DMS79 treated with DMSO at 0.1 percent for 48 hours (cell line): ENCODE measurements around the gene RAD51B.
A peak's percentile ranks its signal among the peaks of the same experiment; 100 is the strongest.

Experiments used
- DNase-seq: peaks from one replicate; lab custom pipeline; 2025; lab: John Stamatoyannopoulos, UW

Gene RAD51B

GRCh38 chr14:68634332-68634731 is 814.8 kb downstream of the RAD51B start:
- DNase-seq = no peak

GRCh38 chr14:68634874-68635595 is 815.5 kb downstream of the RAD51B start:
- DNase-seq = no peak

- DNase-seq = no peak
Measured at GRCh38 chr14:68636597-68636996, 817.0 kb downstream of the RAD51B start.

GRCh38 chr14:68637106-68638021 is 817.8 kb downstream of the RAD51B start:
- DNase-seq = peak; percentile 65

- no peak for DNase-seq
Measured at GRCh38 chr14:68638141-68638999, 818.8 kb downstream of the RAD51B start.

- DNase-seq = no peak
Measured at GRCh38 chr14:68639000-68639757, 819.6 kb downstream of the RAD51B start.

- DNase-seq = no peak
Measured at GRCh38 chr14:68639758-68640574, 820.4 kb downstream of the RAD51B start.

- DNase-seq = no peak
Measured at GRCh38 chr14:68643673-68644072, 824.1 kb downstream of the RAD51B start.

- no peak for DNase-seq
Measured at GRCh38 chr14:68644101-68644500, 824.5 kb downstream of the RAD51B start.

GRCh38 chr14:68645371-68645770 is 825.8 kb downstream of the RAD51B start:
- no peak for DNase-seq

GRCh38 chr14:68649476-68650189 is 830.1 kb downstream of the RAD51B start:
- DNase-seq = no peak

- no peak for DNase-seq
Measured at GRCh38 chr14:68650404-68650994, 830.9 kb downstream of the RAD51B start.

- no peak for DNase-seq
Measured at GRCh38 chr14:68651075-68651474, 831.5 kb downstream of the RAD51B start.

- no peak for DNase-seq
Measured at GRCh38 chr14:68651652-68652432, 832.3 kb downstream of the RAD51B start.

GRCh38 chr14:68652433-68652690 is 832.8 kb downstream of the RAD51B start:
- no peak for DNase-seq

- no peak for DNase-seq
Measured at GRCh38 chr14:68653108-68653507, 833.5 kb downstream of the RAD51B start.

GRCh38 chr14:68653804-68654203 is 834.2 kb downstream of the RAD51B start:
- no peak for DNase-seq

- no peak for DNase-seq
Measured at GRCh38 chr14:68654471-68654941, 834.9 kb downstream of the RAD51B start.
